ENCODE results near the gene ZBTB7B.
"Not testable (repeated sequence)": the region's sequence is repeated elsewhere in the genome, so short reads cannot be mapped to it uniquely, and the experiment has no call there.

Gene ZBTB7B

GRCh38 chr1:154968731-154969130 lies 33.9 kb upstream of the ZBTB7B start:
- DNase-seq (ENCODE audit: low read depth in 2 of 2) = no peak

GRCh38 chr1:154969246-154969645 lies 33.4 kb upstream of the ZBTB7B start:
- no peak for DNase-seq (ENCODE audit: low read depth in 2 of 2)

GRCh38 chr1:154969860-154970452 lies 32.6 kb upstream of the ZBTB7B start:
- DNase-seq (ENCODE audit: low read depth in 2 of 2) = no peak

- no peak for DNase-seq (ENCODE audit: low read depth in 2 of 2)
Measured at GRCh38 chr1:154970631-154971340, 31.8 kb upstream of the ZBTB7B start, which contains the start of gene SHC1. SHC1 (minus strand) TSS chr1:154970747; CDS start chr1:154970526, 221 bp downstream.

GRCh38 chr1:154971341-154971998 lies 31.1 kb upstream of the ZBTB7B start:
- no peak for DNase-seq (ENCODE audit: low read depth in 2 of 2)

- no peak for DNase-seq (ENCODE audit: low read depth in 2 of 2)
Measured at GRCh38 chr1:154972213-154972516, 30.4 kb upstream of the ZBTB7B start.

- DNase-seq (ENCODE audit: low read depth in 2 of 2) = no peak
Measured at GRCh38 chr1:154972517-154973343, 29.9 kb upstream of the ZBTB7B start.

GRCh38 chr1:154973344-154974101 lies 29.1 kb upstream of the ZBTB7B start:
- peak; percentile 86 to 90 for DNase-seq (ENCODE audit: low read depth in 2 of 2)

GRCh38 chr1:154974102-154974807 lies 28.3 kb upstream of the ZBTB7B start, which contains the start of gene CKS1B:
CKS1B (plus strand) TSS chr1:154974681; CDS start chr1:154974746, 65 bp downstream.
- peak; percentile 90 to 92 for DNase-seq (ENCODE audit: low read depth in 2 of 2)

- DNase-seq (ENCODE audit: low read depth in 2 of 2) = peak; percentile 90 to 91
Measured at GRCh38 chr1:154974808-154975408, 27.7 kb upstream of the ZBTB7B start.

- DNase-seq (ENCODE audit: low read depth in 2 of 2) = peak; percentile 61 to 70
Measured at GRCh38 chr1:154975409-154976059, 27.1 kb upstream of the ZBTB7B start.

- DNase-seq (ENCODE audit: low read depth in 2 of 2) = not testable (repeated sequence)
Measured at GRCh38 chr1:154977762-154978161, 24.8 kb upstream of the ZBTB7B start.

GRCh38 chr1:154978360-154978759 lies 24.2 kb upstream of the ZBTB7B start:
- DNase-seq (ENCODE audit: low read depth in 2 of 2) = no peak

GRCh38 chr1:154982341-154982740 lies 20.3 kb upstream of the ZBTB7B start:
- DNase-seq (ENCODE audit: low read depth in 2 of 2) = no peak

- DNase-seq (ENCODE audit: low read depth in 2 of 2) = peak; percentile 94 to 95
Measured at GRCh38 chr1:154982897-154983648, 19.5 kb upstream of the ZBTB7B start, which contains the start of gene FLAD1. FLAD1 (plus strand) TSS chr1:154983344; CDS start chr1:154983695, 351 bp downstream.

- no peak for DNase-seq (ENCODE audit: low read depth in 2 of 2)
Measured at GRCh38 chr1:154983776-154984466, 18.7 kb upstream of the ZBTB7B start.

GRCh38 chr1:154986736-154987135 lies 15.9 kb upstream of the ZBTB7B start:
- DNase-seq (ENCODE audit: low read depth in 2 of 2) = not testable (repeated sequence)

- DNase-seq (ENCODE audit: low read depth in 2 of 2) = no peak
Measured at GRCh38 chr1:154987326-154987725, 15.3 kb upstream of the ZBTB7B start.
